K562 (cell line): ENCODE data around the gene NUP205. TPM values are rescaled to one million over a fixed set of nuclear protein-coding genes. Genes with fewer than 3 reads are reported as not detected.

ENCODE experiments used
- BCOR ChIP-seq: fragments of 450-650 bp; IDR thresholded peaks from 2 replicates; pipeline ENCODE4 v1.6.1; 2016
- E2F1 ChIP-seq: sonication (generic); formaldehyde crosslinking; IDR thresholded peaks from 2 replicates; pipeline ENCODE4 v1.8.1; 2023; ENCODE audit warnings: mild to moderate bottlenecking, missing genetic modification reagents, moderate library complexity
- ERF ChIP-seq: fragments of 450-650 bp; formaldehyde crosslinking; IDR thresholded peaks from 2 replicates; pipeline ENCODE4 v1.4.0; 2020; ENCODE audit warnings: mild to moderate bottlenecking, mixed read lengths
- ESRRA ChIP-seq: fragments of 450-650 bp; IDR thresholded peaks from 2 replicates; pipeline ENCODE4 v1.6.1; 2014; ENCODE audit warnings: low read depth, mild to moderate bottlenecking, moderate library complexity, borderline replicate concordance
- HLTF ChIP-seq: fragments of 450-650 bp; IDR thresholded peaks from 2 replicates; pipeline ENCODE4 v1.6.1; 2016
- KLF13 ChIP-seq: fragments of 450-650 bp; IDR thresholded peaks from 2 replicates; pipeline ENCODE4 v1.6.1; 2016; ENCODE audit warnings: missing genetic modification characterization, low read depth, mild to moderate bottlenecking, missing compliant biosample characterization, moderate library complexity, borderline replicate concordance
- KLF6 ChIP-seq: fragments of 250-450 bp; sonication (Bioruptor Pico); IDR thresholded peaks from 2 replicates; pipeline ENCODE4 v1.4.0; 2020; ENCODE audit warnings: mild to moderate bottlenecking, moderate library complexity, borderline replicate concordance
- NFATC3 ChIP-seq: fragments of 450-650 bp; IDR thresholded peaks from 2 replicates; pipeline ENCODE4 v1.6.1; 2017; ENCODE audit warnings: mild to moderate bottlenecking
- PYGO2 ChIP-seq: fragments of 450-650 bp; IDR thresholded peaks from 2 replicates; pipeline ENCODE4 v1.6.1; 2016; ENCODE audit warnings: mild to moderate bottlenecking, missing genetic modification characterization, moderate library complexity, missing compliant biosample characterization
- RFX5 ChIP-seq: IDR thresholded peaks from 2 replicates; pipeline ENCODE4 v1.6.1; 2011; ENCODE audit warnings: low read depth, mild to moderate bottlenecking, improper control_type of control experiment, low read length
- SIX5 ChIP-seq, 2 experiments: IDR thresholded peaks; 2 replicates each; pipeline ENCODE4 v1.6.1; 2011; ENCODE audit warnings: low read length in 2 of 2, borderline replicate concordance in 1 of 2, low read depth in 1 of 2, mild to moderate bottlenecking in 1 of 2, moderate library complexity in 1 of 2; ENCODE audit not compliant: insufficient read depth in 1 of 2
- STAT5A ChIP-seq: IDR thresholded peaks from 2 replicates; pipeline ENCODE4 v1.6.1; 2012; ENCODE audit warnings: low read length, inconsistent platforms, borderline replicate concordance
- TCF7L2 ChIP-seq: fragments of 150-350 bp; IDR thresholded peaks from 2 replicates; pipeline ENCODE4 v1.6.1; 2016; ENCODE audit warnings: low read depth, mild to moderate bottlenecking, low read length, moderate library complexity
- TEAD4 ChIP-seq, 2 experiments: sonication (generic) in 1 of 2; formaldehyde crosslinking in 1 of 2; IDR thresholded peaks; 2 replicates each; pipeline versions ENCODE4 v1.6.1 to v1.8.0; 2012 to 2022; ENCODE audit warnings: borderline replicate concordance in 1 of 2, inconsistent platforms in 1 of 2, low read length in 1 of 2, mild to moderate bottlenecking in 1 of 2, missing genetic modification reagents in 1 of 2
- TFAP4 ChIP-seq: sonication (generic); formaldehyde crosslinking; IDR thresholded peaks from 2 replicates; pipeline ENCODE4 v1.8.0; 2022; ENCODE audit warnings: missing genetic modification reagents, mild to moderate bottlenecking, moderate library complexity, borderline replicate concordance
- ZFP1 ChIP-seq: fragments of 450-650 bp; formaldehyde crosslinking; IDR thresholded peaks from 2 replicates; pipeline ENCODE4 v1.4.0; 2020; ENCODE audit warnings: mild to moderate bottlenecking, mixed read lengths
- polyA plus RNA-seq, 8 experiments: library from polyadenylated mRNA; depleted of rRNA in 4 of 8; stranded (reverse) in 5 of 8; unstranded in 3 of 8; fragments of >200 nt; fragmentation: Nextera tagmentation in 2 of 8; fragmentation: Illumina TruSeq in 1 of 8; extraction: Ambion mirVana in 2 of 8; extraction: Trizol in 1 of 8; gene quantifications; 2 replicates each; pipeline versions ENCODE4 v1.2.1 to v1.2.3, GENCODE V29; 2011 to 2014; ENCODE audit warnings: inconsistent platforms in 1 of 8, missing spikeins in 1 of 8
- total RNA-seq, 7 experiments: library from RNA; depleted of rRNA in 6 of 7; stranded (reverse); fragments of >200 nt in 6 of 7; fragmentation: Illumina TruSeq in 2 of 7; extraction: Trizol in 2 of 7; gene quantifications; 2 replicates each; pipeline versions ENCODE4 v1.2.1 to v1.2.3, GENCODE V29; 2011 to 2021; ENCODE audit warnings: low replicate concordance in 1 of 7
- TF ChIP-seq, protein P1 (sequence below): fragments of 450-650 bp; formaldehyde crosslinking; conservative IDR thresholded peaks from 2 replicates; pipeline ENCODE4 v1.4.0; 2022; ENCODE audit warnings: mild to moderate bottlenecking, missing genetic modification characterization
- TF ChIP-seq, protein P2 (sequence below): fragments of 450-650 bp; formaldehyde crosslinking; IDR thresholded peaks from 2 replicates; pipeline ENCODE4 v1.4.0; 2022; ENCODE audit warnings: mild to moderate bottlenecking, moderate library complexity
- TF ChIP-seq, protein P3 (sequence below): fragments of 450-650 bp; IDR thresholded peaks from 2 replicates; pipeline ENCODE4 v1.6.1; 2014; ENCODE audit warnings: low read depth, mild to moderate bottlenecking, moderate library complexity, borderline replicate concordance

Gene NUP205
- total and polyA plus RNA-seq, 9 of the 15 experiments (the other 6 are each of a cell fraction or from before 2014, with no cell fraction given): 101 to 282 (median 193) TPM

- TF ChIP-seq, protein P1, sequence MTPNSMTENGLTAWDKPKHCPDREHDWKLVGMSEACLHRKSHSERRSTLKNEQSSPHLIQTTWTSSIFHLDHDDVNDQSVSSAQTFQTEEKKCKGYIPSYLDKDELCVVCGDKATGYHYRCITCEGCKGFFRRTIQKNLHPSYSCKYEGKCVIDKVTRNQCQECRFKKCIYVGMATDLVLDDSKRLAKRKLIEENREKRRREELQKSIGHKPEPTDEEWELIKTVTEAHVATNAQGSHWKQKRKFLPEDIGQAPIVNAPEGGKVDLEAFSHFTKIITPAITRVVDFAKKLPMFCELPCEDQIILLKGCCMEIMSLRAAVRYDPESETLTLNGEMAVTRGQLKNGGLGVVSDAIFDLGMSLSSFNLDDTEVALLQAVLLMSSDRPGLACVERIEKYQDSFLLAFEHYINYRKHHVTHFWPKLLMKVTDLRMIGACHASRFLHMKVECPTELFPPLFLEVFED: 0 out of 2 replicates have a peak, but pooled peaks have one; percentile 58
- TF ChIP-seq TCF7L2 (0 out of 2 replicates have a peak, but pooled peaks have one; percentile 7), E2F1 (CRISPR knock-in tag) (peak; percentile 80; the same call in 1 of the 2 replicates), KLF13 (peak; percentile 99), ESRRA (peak; percentile 60), KLF6 (CRISPR knock-in tag) (peak; percentile 50; the same call in 1 of the 2 replicates), TEAD4 (IDR thresholded peaks at IDR 0.05; ENCODE audit: low read length) (peak; percentile 44), TEAD4 (CRISPR knock-in tag; IDR thresholded peaks at IDR 0.05; ENCODE audit: borderline replicate concordance) (no peak), BCOR (no peak; the same call in 1 of the 2 replicates), TFAP4 (CRISPR knock-in tag) (peak; percentile 90), STAT5A (peak; percentile 36; the same call in 1 of the 2 replicates), HLTF (peak; percentile 21; the same call in 1 of the 2 replicates), ZFP1 (CRISPR knock-in tag) (0 out of 2 replicates have a peak, but pooled peaks have one; percentile 30), ERF (CRISPR knock-in tag) (peak; percentile 28), PYGO2 (tag) (no peak), SIX5 (IDR thresholded peaks at IDR 0.05; ENCODE audit: borderline replicate concordance in 1 of 2, insufficient read depth in 1 of 2, low read depth in 1 of 2, low read length in 2 of 2) (peak; percentile 85 to 91), NFATC3 (peak; percentile 60; the same call in 1 of the 2 replicates), RFX5 (0 out of 2 replicates have a peak, but pooled peaks have one; percentile 14)
- TF ChIP-seq, protein P2, sequence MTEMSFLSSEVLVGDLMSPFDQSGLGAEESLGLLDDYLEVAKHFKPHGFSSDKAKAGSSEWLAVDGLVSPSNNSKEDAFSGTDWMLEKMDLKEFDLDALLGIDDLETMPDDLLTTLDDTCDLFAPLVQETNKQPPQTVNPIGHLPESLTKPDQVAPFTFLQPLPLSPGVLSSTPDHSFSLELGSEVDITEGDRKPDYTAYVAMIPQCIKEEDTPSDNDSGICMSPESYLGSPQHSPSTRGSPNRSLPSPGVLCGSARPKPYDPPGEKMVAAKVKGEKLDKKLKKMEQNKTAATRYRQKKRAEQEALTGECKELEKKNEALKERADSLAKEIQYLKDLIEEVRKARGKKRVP: peak; percentile 45; the same call in 1 of the 2 replicates
- TF ChIP-seq, protein P3, sequence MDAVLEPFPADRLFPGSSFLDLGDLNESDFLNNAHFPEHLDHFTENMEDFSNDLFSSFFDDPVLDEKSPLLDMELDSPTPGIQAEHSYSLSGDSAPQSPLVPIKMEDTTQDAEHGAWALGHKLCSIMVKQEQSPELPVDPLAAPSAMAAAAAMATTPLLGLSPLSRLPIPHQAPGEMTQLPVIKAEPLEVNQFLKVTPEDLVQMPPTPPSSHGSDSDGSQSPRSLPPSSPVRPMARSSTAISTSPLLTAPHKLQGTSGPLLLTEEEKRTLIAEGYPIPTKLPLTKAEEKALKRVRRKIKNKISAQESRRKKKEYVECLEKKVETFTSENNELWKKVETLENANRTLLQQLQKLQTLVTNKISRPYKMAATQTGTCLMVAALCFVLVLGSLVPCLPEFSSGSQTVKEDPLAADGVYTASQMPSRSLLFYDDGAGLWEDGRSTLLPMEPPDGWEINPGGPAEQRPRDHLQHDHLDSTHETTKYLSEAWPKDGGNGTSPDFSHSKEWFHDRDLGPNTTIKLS: peak; percentile 88; the same call in 1 of the 2 replicates
Observed at GRCh38 chr7:135509839-135510591, 47.7 kb upstream of the NUP205 start, which contains the start of gene CNOT4 (continued).
